Neural crest cell (in vitro differentiated cells): ENCODE results near the gene ADAT3. TPM values are rescaled to one million over a fixed set of nuclear protein-coding genes. Genes with fewer than 3 reads are reported as not detected.

Experiments
- DNase-seq: peaks from one replicate; pipeline ENCODE4 v3.0.0; 2021; ENCODE audit warnings: low read depth, mixed read lengths, low spot score
- H3K27ac Mint-ChIP-seq: one replicate; pipeline ENCODE4 v1.8.0; 2021; ENCODE audit warnings: mild to moderate bottlenecking, mixed read lengths; ENCODE audit not compliant: unreplicated experiment
- H3K27me3 Mint-ChIP-seq: 2 replicates; pipeline ENCODE4 v1.8.0; 2021; ENCODE audit warnings: low read depth, mild to moderate bottlenecking, mixed read lengths
- H3K36me3 Mint-ChIP-seq: 2 replicates; pipeline ENCODE4 v1.8.0; 2021; ENCODE audit warnings: low read depth, mild to moderate bottlenecking, mixed read lengths
- H3K4me1 Mint-ChIP-seq: 2 replicates; pipeline ENCODE4 v1.8.0; 2021; ENCODE audit warnings: mixed read lengths
- H3K4me3 Mint-ChIP-seq: one replicate; pipeline ENCODE4 v1.8.0; 2021; ENCODE audit warnings: mild to moderate bottlenecking, mixed read lengths
- H3K9me3 Mint-ChIP-seq: 2 replicates; pipeline ENCODE4 v1.8.0; 2021; ENCODE audit warnings: mixed read lengths
- CTCF ChIP-seq: fragments of 200-600 bp; sonication (generic); conservative IDR thresholded peaks from 2 replicates; pipeline ENCODE4 v1.5.0; 2021; ENCODE audit warnings: antibody characterized with exemption, mild to moderate bottlenecking
- total RNA-seq: library from RNA; stranded (reverse); gene quantifications from 2 replicates; pipeline ENCODE4 v1.2.1, GENCODE V29; 2021

ADAT3 gene
- total RNA-seq, 1 donor from 2014 or later = 13.7 TPM

DNA sequence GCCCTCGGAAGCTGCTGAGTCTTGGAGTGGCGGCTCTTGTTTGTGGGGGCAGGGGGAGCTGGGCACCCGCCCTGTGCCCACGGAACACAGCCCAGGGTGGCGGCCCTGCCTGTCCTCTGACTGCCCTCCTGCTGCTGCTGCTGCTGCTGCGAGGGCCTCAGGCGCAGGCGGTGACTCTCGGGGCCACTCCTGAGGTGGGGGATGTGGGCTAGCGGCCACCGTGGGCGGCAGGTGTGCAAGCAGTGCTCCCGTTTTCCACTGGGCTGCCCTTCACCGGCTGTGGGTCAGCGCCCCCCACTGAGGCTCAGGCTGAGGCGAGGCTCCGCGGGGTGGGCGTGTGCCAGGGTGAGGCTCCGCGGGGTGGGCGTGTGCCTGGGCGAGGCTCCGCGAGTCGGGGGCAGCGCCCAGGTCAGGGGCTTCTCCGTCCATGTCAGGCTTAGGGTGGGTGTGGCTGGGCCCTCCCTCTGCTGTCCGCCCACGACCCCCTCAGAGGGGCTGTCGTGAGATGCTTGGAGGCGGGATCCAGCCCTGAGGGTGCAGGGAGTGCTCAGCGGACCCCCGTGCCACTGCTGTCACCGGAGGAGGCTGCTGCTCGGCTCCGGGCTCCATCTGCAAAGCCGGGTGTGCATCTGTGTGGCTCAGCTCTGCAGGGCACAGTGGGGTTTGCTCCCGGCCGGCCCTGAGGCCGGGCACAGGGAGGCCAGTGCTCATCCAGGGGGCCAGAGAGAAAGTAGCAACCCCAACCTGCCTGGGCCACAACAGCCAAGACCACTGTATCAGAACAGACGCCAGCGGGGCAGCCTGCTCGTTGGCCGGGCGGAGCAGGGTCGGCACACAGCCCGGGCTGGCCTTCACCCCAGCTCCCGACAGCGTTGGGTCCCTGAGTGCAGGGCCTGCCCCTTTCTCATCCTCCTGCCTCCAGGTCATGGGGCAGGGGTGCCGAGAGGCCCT lies 50.2 kb downstream of the ADAT3 start:
- Mint-ChIP-seq H3K36me3 (no peaks in the 10 kb centered on the region), H3K27me3 (no peaks in the 10 kb centered on the region), H3K9me3 (no peaks in the 10 kb centered on the region), H3K4me1 (no peaks in the 10 kb centered on the region), H3K4me3 (no peak overlapping the region), H3K27ac (no peak overlapping the region)
- DNase-seq = no peak
- no peak for TF ChIP-seq CTCF

- no peaks in the 10 kb centered on the region for H3K9me3 Mint-ChIP-seq
- no peak for TF ChIP-seq CTCF
- peak overlapping the region; percentile 57 for H3K27ac Mint-ChIP-seq
- no peaks in the 10 kb centered on the region for H3K36me3 Mint-ChIP-seq
- no peaks in the 10 kb centered on the region for H3K4me1 Mint-ChIP-seq
- no peak overlapping the region for H3K4me3 Mint-ChIP-seq
- no peak for DNase-seq
- no peaks in the 10 kb centered on the region for H3K27me3 Mint-ChIP-seq
Observed at GRCh38 chr19:1956122-1956494, 50.9 kb downstream of the ADAT3 start.

- no peak for DNase-seq
- Mint-ChIP-seq H3K36me3 (no peaks in the 10 kb centered on the region), H3K27me3 (no peaks in the 10 kb centered on the region), H3K4me3 (no peak overlapping the region), H3K4me1 (no peaks in the 10 kb centered on the region), H3K27ac (peak overlapping the region; percentile 57), H3K9me3 (no peaks in the 10 kb centered on the region)
- no peak for TF ChIP-seq CTCF
Observed at GRCh38 chr19:1956868-1957492, 51.8 kb downstream of the ADAT3 start.

DNA sequence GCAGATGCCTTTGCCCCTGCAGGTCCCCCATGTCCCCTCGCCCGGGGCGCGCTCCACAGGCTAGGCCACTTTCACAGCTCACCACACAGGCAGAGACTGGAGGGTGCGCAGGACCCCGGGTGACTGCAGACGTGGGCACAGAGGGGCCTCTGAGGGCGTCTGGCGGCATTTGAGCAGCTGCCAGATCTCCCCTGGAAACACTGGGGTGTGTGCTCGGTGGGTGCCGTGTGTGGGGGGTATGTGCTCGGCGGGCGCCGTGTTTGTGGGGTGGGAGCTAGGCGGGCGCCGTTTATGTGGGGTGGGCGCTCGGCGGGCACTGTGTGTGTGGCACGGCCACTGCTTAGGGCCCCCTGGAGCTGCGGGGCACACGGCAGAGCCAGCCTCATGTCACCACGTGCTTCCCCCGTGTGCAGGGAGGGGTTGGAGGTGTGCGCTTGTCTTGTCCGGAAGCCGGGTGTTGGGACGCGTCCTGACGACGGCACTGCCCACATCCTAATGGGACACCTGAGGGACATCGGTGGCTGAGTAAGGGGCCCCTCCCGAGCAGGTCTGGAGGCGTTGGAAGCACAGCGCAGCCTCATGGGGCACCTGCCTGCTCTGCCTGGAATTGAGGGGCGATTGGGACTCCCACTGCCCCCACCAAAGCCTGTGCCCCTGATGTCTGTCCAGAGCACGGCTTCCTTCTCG lies 52.5 kb downstream of the ADAT3 start:
- Mint-ChIP-seq H3K4me3 (no peak overlapping the region), H3K36me3 (no peaks in the 10 kb centered on the region)
- no peak for TF ChIP-seq CTCF

DNA sequence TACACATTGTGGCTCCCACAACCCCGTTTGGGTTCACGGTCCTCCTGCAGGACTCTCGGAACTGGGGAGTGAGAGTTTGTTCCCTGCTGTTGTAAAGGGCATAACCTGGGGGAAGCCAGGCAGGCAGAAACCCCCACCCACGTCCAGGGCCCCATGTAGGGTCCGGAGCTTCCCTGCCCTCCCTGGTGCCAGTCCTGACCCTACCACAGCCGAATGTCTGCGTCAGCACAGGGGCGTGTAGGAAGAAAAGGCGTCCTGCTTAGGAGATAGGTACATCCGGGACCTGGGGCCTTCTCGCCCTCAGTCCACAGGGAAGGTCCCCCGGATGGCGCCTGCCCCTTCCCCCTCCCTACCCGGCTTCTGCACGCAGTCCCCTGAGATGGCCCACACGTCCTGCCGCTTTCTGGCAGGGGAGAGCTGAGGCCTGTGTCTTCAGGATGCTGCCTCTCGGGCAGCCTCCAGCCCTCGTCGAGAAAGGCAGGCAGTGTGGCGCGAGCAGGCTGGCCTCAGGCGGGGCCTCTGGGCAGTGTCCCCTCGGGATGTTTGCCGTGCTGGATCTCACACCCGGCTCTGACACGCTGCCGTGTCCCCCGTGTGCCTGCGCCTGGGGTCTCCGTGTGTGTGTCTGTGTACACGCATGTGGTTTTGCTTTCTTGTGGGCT lies 54.9 kb downstream of the ADAT3 start:
- no peak for TF ChIP-seq CTCF
- no peak overlapping the region for H3K4me3 Mint-ChIP-seq
- H3K27ac Mint-ChIP-seq = no peak overlapping the region
- DNase-seq = no peak
- H3K36me3 Mint-ChIP-seq = no peaks in the 10 kb centered on the region
- no peaks in the 10 kb centered on the region for H3K4me1 Mint-ChIP-seq
- no peaks in the 10 kb centered on the region for H3K27me3 Mint-ChIP-seq
- H3K9me3 Mint-ChIP-seq = no peaks in the 10 kb centered on the region

More for the DNA sequence above, 52.5 kb downstream of the ADAT3 start:
- no peak for DNase-seq
- Mint-ChIP-seq H3K9me3 (no peaks in the 10 kb centered on the region), H3K27me3 (no peaks in the 10 kb centered on the region), H3K4me1 (no peaks in the 10 kb centered on the region), H3K27ac (no peak overlapping the region)
